Peyer's patch (tissue), 4 donors: ENCODE results near the gene SCRN3. TPM values are rescaled to one million over a fixed set of nuclear protein-coding genes. Genes with fewer than 3 reads are reported as not detected.
"Not testable (repeated sequence)": the region's sequence is repeated elsewhere in the genome, so short reads cannot be mapped to it uniquely, and the experiment has no call there.

Experiments
- DNase-seq, 3 donors: peaks; one replicate each; pipeline ENCODE4 v3.0.0-alpha.2; 2017 to 2019
- H3K27ac ChIP-seq, 4 donors: fragments of 200-600 bp; sonication (generic); one replicate each; pipeline ENCODE4 v1.5.1; 2016 to 2019
- H3K27me3 ChIP-seq, 2 donors: fragments of 200-600 bp; sonication (generic); one replicate each; pipeline ENCODE4 v1.5.1; 2019
- H3K36me3 ChIP-seq, 3 donors: fragments of 200-600 bp; sonication (generic); one replicate each; pipeline ENCODE4 v1.5.1; 2016 to 2019
- H3K4me1 ChIP-seq, 4 donors: fragments of 200-600 bp; sonication (generic); one replicate each; pipeline ENCODE4 v1.5.1; 2016 to 2019
- H3K4me3 ChIP-seq, 4 donors: fragments of 200-600 bp; sonication (generic); 1 replicate in 3 of 4; 2 replicates in 1 of 4; pipeline ENCODE4 v1.5.1; 2016 to 2019; ENCODE audit warnings: mild to moderate bottlenecking in 1 of 4
- H3K9me3 ChIP-seq, 4 donors: fragments of 200-600 bp; sonication (generic); one replicate each; pipeline ENCODE4 v1.5.1; 2016 to 2019; ENCODE audit warnings: mild to moderate bottlenecking in 1 of 4
- POLR2A ChIP-seq, 2 donors: fragments of 450-650 bp; IDR thresholded peaks; one replicate each; pipeline ENCODE4 v1.5.1; 2017; ENCODE audit warnings: antibody characterized with exemption in 2 of 2, mild to moderate bottlenecking in 2 of 2, moderate library complexity in 2 of 2
- total RNA-seq, 4 donors: library from RNA; depleted of rRNA; stranded (reverse); fragments of >200 nt; gene quantifications; one replicate each; pipeline ENCODE4 v1.1.0, GENCODE V29; 2016
- TF ChIP-seq, protein P1 (sequence below), 6 experiments: fragments of 450-650 bp in 4 of 6; fragments of 200-600 bp in 2 of 6; sonication (generic) in 1 of 6; IDR thresholded peaks; one replicate each; pipeline ENCODE4 v1.5.1; 2017 to 2019; ENCODE audit warnings: antibody characterized with exemption in 6 of 6, mild to moderate bottlenecking in 3 of 6, moderate library complexity in 1 of 6

The SCRN3 gene
- total RNA-seq, 4 donors from 2014 or later = 26.4 to 40.9 (median 29.8) TPM

- H3K27me3 ChIP-seq = no peaks in the 10 kb centered on the region
- no peak overlapping the region for H3K27ac ChIP-seq
- no peak overlapping the region for H3K4me3 ChIP-seq
- TF ChIP-seq POLR2A (IDR thresholded peaks at IDR 0.05) = no peak
- TF ChIP-seq, protein P1, sequence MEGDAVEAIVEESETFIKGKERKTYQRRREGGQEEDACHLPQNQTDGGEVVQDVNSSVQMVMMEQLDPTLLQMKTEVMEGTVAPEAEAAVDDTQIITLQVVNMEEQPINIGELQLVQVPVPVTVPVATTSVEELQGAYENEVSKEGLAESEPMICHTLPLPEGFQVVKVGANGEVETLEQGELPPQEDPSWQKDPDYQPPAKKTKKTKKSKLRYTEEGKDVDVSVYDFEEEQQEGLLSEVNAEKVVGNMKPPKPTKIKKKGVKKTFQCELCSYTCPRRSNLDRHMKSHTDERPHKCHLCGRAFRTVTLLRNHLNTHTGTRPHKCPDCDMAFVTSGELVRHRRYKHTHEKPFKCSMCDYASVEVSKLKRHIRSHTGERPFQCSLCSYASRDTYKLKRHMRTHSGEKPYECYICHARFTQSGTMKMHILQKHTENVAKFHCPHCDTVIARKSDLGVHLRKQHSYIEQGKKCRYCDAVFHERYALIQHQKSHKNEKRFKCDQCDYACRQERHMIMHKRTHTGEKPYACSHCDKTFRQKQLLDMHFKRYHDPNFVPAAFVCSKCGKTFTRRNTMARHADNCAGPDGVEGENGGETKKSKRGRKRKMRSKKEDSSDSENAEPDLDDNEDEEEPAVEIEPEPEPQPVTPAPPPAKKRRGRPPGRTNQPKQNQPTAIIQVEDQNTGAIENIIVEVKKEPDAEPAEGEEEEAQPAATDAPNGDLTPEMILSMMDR (IDR thresholded peaks at IDR 0.05) = no peak
- H3K4me1 ChIP-seq = no peaks in the 10 kb centered on the region
- H3K9me3 ChIP-seq = no peaks in the 10 kb centered on the region
- H3K36me3 ChIP-seq = peaks cover 0 to 59% (median 0%) of the 10 kb centered on the region in 3 donors
- no peak for DNase-seq
Measured at GRCh38 chr2:174383796-174384195, 11.7 kb upstream of the SCRN3 start.

DNA sequence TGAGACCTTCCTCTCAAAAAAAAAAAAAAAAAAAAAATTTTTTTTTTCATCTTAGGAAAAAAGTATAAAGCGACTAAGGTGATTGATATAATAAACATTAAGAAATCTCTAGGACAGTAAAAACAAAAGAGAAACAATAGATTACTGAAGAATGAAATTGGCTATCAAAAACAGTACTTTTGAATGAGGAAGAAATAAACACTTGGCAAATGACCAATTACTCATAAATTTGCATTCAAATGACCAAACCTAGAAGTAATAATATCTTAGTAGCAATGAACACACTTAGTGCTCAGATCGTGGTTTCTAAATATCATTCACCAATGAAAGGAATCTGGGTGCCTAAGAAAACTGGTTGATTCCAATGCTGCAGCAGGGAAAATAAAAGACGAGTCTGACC lies 10.3 kb upstream of the SCRN3 start:
- Histone ChIP-seq H3K36me3 (peaks cover 0 to 46% (median 0%) of the 10 kb centered on the region in 3 donors), H3K27ac (no peak overlapping the region), H3K27me3 (no peaks in the 10 kb centered on the region), H3K4me1 (peaks cover 0 to 6% (median 0%) of the 10 kb centered on the region in 4 donors), H3K4me3 (no peak overlapping the region), H3K9me3 (no peaks in the 10 kb centered on the region)
- DNase-seq = no peak
- no peak for TF ChIP-seq POLR2A (IDR thresholded peaks at IDR 0.05)
- TF ChIP-seq, protein P1 (IDR thresholded peaks at IDR 0.05) = no peak

GRCh38 chr2:174388706-174389105 lies 6.8 kb upstream of the SCRN3 start:
- not testable (repeated sequence) for DNase-seq, H3K9me3 ChIP-seq, H3K27me3 ChIP-seq, H3K4me3 ChIP-seq, H3K27ac ChIP-seq
- Histone ChIP-seq H3K4me1 (peaks cover 0 to 23% (median 0%) of the 10 kb centered on the region in 4 donors), H3K36me3 (peaks cover 0 to 31% (median 0%) of the 10 kb centered on the region in 3 donors)

- H3K9me3 ChIP-seq = no peaks in the 10 kb centered on the region
- no peak for DNase-seq
- peaks cover 0 to 31% (median 0%) of the 10 kb centered on the region in 3 donors for H3K36me3 ChIP-seq
- no peaks in the 10 kb centered on the region for H3K27me3 ChIP-seq
- no peak overlapping the region for H3K4me3 ChIP-seq
- no peak overlapping the region for H3K27ac ChIP-seq
- H3K4me1 ChIP-seq = peaks cover 0 to 31% (median 4%) of the 10 kb centered on the region in 4 donors
- TF ChIP-seq, protein P1 (IDR thresholded peaks at IDR 0.05) = no peak
- no peak for TF ChIP-seq POLR2A (IDR thresholded peaks at IDR 0.05)
Measured at GRCh38 chr2:174389542-174389941, 6.0 kb upstream of the SCRN3 start.

DNA sequence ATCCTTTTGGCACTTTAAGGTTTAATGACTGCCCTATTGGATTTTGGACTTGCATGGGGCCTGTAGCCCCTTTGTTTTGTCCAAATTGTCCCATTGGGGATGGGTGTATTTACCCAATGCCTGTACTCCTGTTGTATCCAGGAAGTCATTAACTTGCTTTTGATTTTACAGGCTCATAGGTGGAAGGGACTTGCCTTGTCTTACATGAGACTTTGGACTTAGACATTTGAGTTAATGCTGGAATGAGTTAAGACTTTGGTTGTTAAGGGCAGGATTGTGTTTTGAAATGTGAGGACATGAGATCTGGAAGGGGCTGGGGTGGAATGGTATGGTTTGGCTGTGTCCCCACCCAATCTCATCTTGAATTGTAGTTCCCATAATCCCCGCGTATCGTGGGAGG lies 5.2 kb upstream of the SCRN3 start:
- not testable (repeated sequence) for H3K9me3 ChIP-seq, H3K27ac ChIP-seq, H3K4me3 ChIP-seq, H3K27me3 ChIP-seq, DNase-seq
- Histone ChIP-seq H3K4me1 (peaks cover 0 to 33% (median 6%) of the 10 kb centered on the region in 4 donors), H3K36me3 (peaks cover 0 to 31% (median 0%) of the 10 kb centered on the region in 3 donors)

GRCh38 chr2:174392706-174393105 lies 2.8 kb upstream of the SCRN3 start:
- Histone ChIP-seq H3K4me3 (no peak overlapping the region), H3K9me3 (no peaks in the 10 kb centered on the region), H3K27ac (no peak overlapping the region), H3K36me3 (peaks cover 0 to 14% (median 0%) of the 10 kb centered on the region in 3 donors), H3K4me1 (peaks cover 0 to 33% (median 6%) of the 10 kb centered on the region in 4 donors), H3K27me3 (no peaks in the 10 kb centered on the region)
- no peak for DNase-seq
- TF ChIP-seq, protein P1 (IDR thresholded peaks at IDR 0.05) = no peak
- no peak for TF ChIP-seq POLR2A (IDR thresholded peaks at IDR 0.05)
